Stomach (tissue), 9 donors: ENCODE results near the gene TNS3. TPM values are rescaled to one million over a fixed set of nuclear protein-coding genes. Genes with fewer than 3 reads are reported as not detected.

Experiments used
- DNase-seq, 2 donors: peaks; one replicate each; pipeline versions ENCODE4 v3.0.0 to v3.0.0-alpha.2; 2013 to 2019
- H3K27ac ChIP-seq, 5 donors: fragments of 200-600 bp in 4 of 5; sonication (generic) in 4 of 5; one replicate each; pipeline ENCODE4 v1.5.1; 2013 to 2019; ENCODE audit warnings: mild to moderate bottlenecking in 1 of 5, moderate library complexity in 1 of 5
- H3K27me3 ChIP-seq, 3 donors: fragments of 200-600 bp; sonication (generic); one replicate each; pipeline ENCODE4 v1.5.1; 2017 to 2019; ENCODE audit warnings: mixed run types in 1 of 3
- H3K36me3 ChIP-seq, 4 donors: fragments of 200-600 bp; sonication (generic); 1 replicate in 3 of 4; 2 replicates in 1 of 4; pipeline ENCODE4 v1.5.1; 2016 to 2019
- H3K4me1 ChIP-seq, 4 donors: fragments of 200-600 bp; sonication (generic); one replicate each; pipeline ENCODE4 v1.5.1; 2016 to 2019
- H3K4me3 ChIP-seq, 4 donors: fragments of 200-600 bp; sonication (generic) in 3 of 4; one replicate each; pipeline ENCODE4 v1.5.1; 2016 to 2019; ENCODE audit warnings: mild to moderate bottlenecking in 1 of 4
- H3K9me3 ChIP-seq, 4 donors: fragments of 200-600 bp; sonication (generic); one replicate each; pipeline ENCODE4 v1.5.1; 2016 to 2019
- EP300 ChIP-seq: sonication (generic); formaldehyde crosslinking; IDR thresholded peaks from one replicate; pipeline ENCODE4 v1.6.1; 2017; ENCODE audit warnings: antibody characterized with exemption
- POLR2A ChIP-seq, 4 donors: fragments of 450-650 bp; IDR thresholded peaks; one replicate each; pipeline ENCODE4 v1.6.1; 2016; ENCODE audit warnings: antibody characterized with exemption in 4 of 4, control low read depth in 2 of 4, mild to moderate bottlenecking in 1 of 4, moderate library complexity in 1 of 4
- POLR2AphosphoS5 ChIP-seq, 3 donors: sonication (generic); formaldehyde crosslinking; IDR thresholded peaks; one replicate each; pipeline ENCODE4 v1.6.1; 2016; ENCODE audit warnings: antibody characterized with exemption in 3 of 3
- WGBS, 5 donors: extraction: QIAGEN DNeasy Blood & Tissue Kit in 3 of 5; methylation state at CpG; one replicate each; pipeline versions ENCODE4 v1.1.5 to v1.1.7; 2013 to 2018; 5-methylcytosine and 5-hydroxymethylcytosine counted together
- intact Hi-C: fragments of 100-400 bp; cut with DNase I; formaldehyde crosslinking; loops from one replicate; pipeline ENCODE4 v1.15.1; 2023; ENCODE audit warnings: low total_unique reads
- polyA plus RNA-seq, 3 donors: library from polyadenylated mRNA; stranded (reverse); fragments of 200-250 nt; gene quantifications; one replicate each; pipeline ENCODE4 v1.2.3, GENCODE V29; 2013
- total RNA-seq, 5 donors: library from RNA; depleted of rRNA; stranded (reverse); fragments of >200 nt; gene quantifications; one replicate each; pipeline versions ENCODE4 v1.1.0 to v1.2.3, GENCODE V29; 2014 to 2016
- TF ChIP-seq, protein P1 (sequence below), 7 experiments: fragments of 450-650 bp in 4 of 7; fragments of 200-600 bp in 3 of 7; sonication (generic) in 3 of 7; IDR thresholded peaks; one replicate each; pipeline ENCODE4 v1.5.1; 2016 to 2019; ENCODE audit warnings: antibody characterized with exemption in 7 of 7, control low read depth in 2 of 7, mild to moderate bottlenecking in 1 of 7
- donor health status: healthy with polysubstance abuse.
- donor health status: Bipolar disorder and iron deficiency.
- donor health status: healthy.

The TNS3 gene
- total and polyA plus RNA-seq, 8 donors, result 10.0 to 105 (median 41.0) TPM

DNA sequence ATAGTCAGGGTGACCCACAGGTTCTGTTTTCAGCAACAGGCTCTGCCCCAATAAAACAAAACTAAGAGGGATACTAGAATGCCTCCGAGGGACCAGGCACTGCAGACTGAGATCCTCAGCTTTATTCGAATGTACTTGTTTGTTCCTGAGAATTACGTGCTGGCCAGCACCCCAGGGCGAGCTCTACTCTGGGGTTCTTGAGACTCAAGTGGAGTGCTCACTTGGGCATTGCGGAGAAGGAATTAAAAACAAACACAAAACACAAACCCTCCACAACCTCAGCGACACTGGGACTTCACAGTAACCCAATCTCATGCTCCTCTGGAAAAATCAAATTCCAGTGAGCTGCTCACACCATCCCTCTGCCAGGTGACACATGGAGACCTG, 250.7 kb downstream of the TNS3 start:
- peaks cover 4 to 43% (median 31%) of the 10 kb centered on the region in 4 donors for H3K36me3 ChIP-seq
- DNase-seq, result no peak
- H3K27me3 ChIP-seq, result no peaks in the 10 kb centered on the region
- no peak overlapping the region for H3K27ac ChIP-seq
- 82 to 92% (median 87%) methylated on average over 6 of the region's 6 CpGs for WGBS, 5 donors
- H3K4me3 ChIP-seq, result no peak overlapping the region
- intact Hi-C loops, result no loop called here
- no peak for TF ChIP-seq POLR2AphosphoS5 (IDR thresholded peaks at IDR 0.05)
- no peak for TF ChIP-seq EP300
- H3K4me1 ChIP-seq, result peaks cover 31 to 77% (median 48%) of the 10 kb centered on the region in 4 donors
- H3K9me3 ChIP-seq, result no peaks in the 10 kb centered on the region

DNA sequence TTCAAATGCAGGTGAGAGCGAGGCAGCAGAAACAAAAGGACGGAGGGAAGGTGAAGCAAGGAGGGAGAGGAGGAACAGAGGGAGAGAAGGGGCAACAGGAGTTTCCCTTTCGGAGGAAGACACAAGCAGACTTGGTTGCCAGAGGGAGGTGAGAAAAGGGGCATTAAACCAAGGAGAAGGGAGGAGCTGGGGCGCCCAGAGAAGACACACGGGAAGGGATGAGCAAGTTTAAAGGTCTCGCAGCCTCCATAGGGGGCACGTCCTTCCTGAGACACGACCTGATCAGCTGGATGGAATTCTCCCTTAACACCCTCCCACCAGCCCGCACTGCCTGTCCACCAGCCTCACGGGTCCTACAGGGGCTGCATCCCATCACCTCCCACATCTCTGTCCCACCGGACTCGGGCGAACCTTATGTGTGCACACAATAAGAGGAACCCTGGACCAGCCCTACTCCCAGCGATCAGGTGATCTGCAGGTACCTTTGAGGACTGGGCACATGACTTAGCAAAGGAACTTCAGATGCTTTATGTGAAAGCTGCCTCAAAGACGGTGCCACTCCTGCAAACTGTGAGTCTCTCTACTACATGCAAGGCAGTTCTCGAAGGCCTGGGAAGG, 251.2 kb downstream of the TNS3 start:
- TF ChIP-seq EP300 (no peak), POLR2A (IDR thresholded peaks at IDR 0.05) (no peak)
- TF ChIP-seq, protein P1, sequence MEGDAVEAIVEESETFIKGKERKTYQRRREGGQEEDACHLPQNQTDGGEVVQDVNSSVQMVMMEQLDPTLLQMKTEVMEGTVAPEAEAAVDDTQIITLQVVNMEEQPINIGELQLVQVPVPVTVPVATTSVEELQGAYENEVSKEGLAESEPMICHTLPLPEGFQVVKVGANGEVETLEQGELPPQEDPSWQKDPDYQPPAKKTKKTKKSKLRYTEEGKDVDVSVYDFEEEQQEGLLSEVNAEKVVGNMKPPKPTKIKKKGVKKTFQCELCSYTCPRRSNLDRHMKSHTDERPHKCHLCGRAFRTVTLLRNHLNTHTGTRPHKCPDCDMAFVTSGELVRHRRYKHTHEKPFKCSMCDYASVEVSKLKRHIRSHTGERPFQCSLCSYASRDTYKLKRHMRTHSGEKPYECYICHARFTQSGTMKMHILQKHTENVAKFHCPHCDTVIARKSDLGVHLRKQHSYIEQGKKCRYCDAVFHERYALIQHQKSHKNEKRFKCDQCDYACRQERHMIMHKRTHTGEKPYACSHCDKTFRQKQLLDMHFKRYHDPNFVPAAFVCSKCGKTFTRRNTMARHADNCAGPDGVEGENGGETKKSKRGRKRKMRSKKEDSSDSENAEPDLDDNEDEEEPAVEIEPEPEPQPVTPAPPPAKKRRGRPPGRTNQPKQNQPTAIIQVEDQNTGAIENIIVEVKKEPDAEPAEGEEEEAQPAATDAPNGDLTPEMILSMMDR (IDR thresholded peaks at IDR 0.05), result no peak
- H3K9me3 ChIP-seq, result no peaks in the 10 kb centered on the region
- H3K4me3 ChIP-seq, result no peak overlapping the region
- H3K4me1 ChIP-seq, result peaks cover 36 to 77% (median 50%) of the 10 kb centered on the region in 4 donors
- peaks cover 4 to 43% (median 30%) of the 10 kb centered on the region in 4 donors for H3K36me3 ChIP-seq
- intact Hi-C loops, result no loop called here
- DNase-seq, result no peak
- H3K27ac ChIP-seq, result no peak overlapping the region
- WGBS, 5 donors, result 83 to 94% (median 89%) methylated on average over 16 of the region's 16 CpGs
- no peaks in the 10 kb centered on the region for H3K27me3 ChIP-seq

DNA sequence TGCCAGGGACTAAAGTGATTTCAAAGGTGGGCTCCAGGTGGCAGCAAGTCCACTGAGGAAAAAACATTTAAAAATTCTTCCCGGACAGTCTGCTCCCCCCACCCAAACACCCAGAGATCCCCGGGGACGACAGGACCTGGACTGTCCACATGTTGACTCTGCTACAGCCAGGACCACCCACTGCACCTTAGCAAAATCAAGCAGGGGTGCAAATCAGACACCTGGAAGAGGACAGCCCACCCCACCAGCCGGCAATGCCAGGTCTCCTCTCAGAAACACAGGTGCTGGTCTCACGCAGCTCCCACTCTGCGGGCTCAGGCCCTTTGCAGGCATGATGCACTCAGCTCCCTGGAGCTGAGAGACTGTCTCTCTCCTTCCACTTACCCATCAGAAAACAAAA, 251.9 kb downstream of the TNS3 start:
- H3K36me3 ChIP-seq, result peaks cover 4 to 36% (median 24%) of the 10 kb centered on the region in 4 donors
- H3K27me3 ChIP-seq, result no peaks in the 10 kb centered on the region
- TF ChIP-seq POLR2AphosphoS5 (IDR thresholded peaks at IDR 0.05) (no peak), EP300 (no peak), POLR2A (IDR thresholded peaks at IDR 0.05) (no peak)
- TF ChIP-seq, protein P1 (IDR thresholded peaks at IDR 0.05), result no peak
- no peak overlapping the region for H3K4me3 ChIP-seq
- H3K4me1 ChIP-seq, result peaks cover 39 to 77% (median 52%) of the 10 kb centered on the region in 4 donors
- H3K9me3 ChIP-seq, result no peaks in the 10 kb centered on the region
- 65 to 74% (median 68%) methylated on average over 6 of the region's 6 CpGs for WGBS, 5 donors
- H3K27ac ChIP-seq, result peak overlapping the region; percentile 3 to 83 (median 79)
- intact Hi-C loops, result no loop called here
- no peak for DNase-seq

DNA sequence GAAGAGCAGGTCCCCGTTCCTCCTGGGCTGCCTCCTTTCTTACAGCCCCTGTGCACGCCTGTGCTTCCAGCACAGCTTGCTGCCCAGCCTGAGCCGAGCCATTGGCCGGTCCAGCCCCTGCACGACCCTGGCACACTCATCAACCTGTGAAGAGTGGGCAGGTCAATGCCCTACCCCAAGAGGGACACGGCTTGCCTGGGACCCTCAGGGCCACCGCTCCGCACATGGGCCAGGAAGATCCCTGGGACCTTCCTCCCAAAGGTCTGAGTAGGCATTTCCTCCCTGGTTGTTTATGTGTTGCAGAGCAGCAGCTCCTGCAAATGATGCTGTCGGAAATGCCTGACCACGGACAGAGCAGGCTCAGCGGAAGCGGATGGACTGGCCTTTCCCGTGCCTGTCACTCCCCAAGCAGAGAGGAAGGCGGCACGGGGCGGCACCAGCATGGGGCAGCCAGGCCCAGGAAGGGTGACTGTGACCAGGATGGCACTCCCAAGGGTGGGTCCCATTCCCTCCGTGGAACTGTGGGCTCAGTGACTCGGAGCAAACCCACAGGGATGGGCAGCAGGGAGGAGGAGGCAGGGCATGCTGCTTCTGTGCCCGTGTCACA, 252.5 kb downstream of the TNS3 start:
- Histone ChIP-seq H3K36me3 (peaks cover 4 to 31% (median 21%) of the 10 kb centered on the region in 4 donors), H3K27me3 (no peaks in the 10 kb centered on the region), H3K4me1 (peaks cover 39 to 78% (median 52%) of the 10 kb centered on the region in 4 donors), H3K4me3 (no peak overlapping the region), H3K27ac (peak overlapping the region; percentile 3 to 83 (median 79)), H3K9me3 (no peaks in the 10 kb centered on the region)
- peak in 1 of 2 donors; percentile 52 for DNase-seq
- intact Hi-C loops, result no loop called here
- WGBS, 5 donors, result 71 to 76% (median 73%) methylated on average over 15 to 19 of the region's 19 CpGs
- TF ChIP-seq, protein P1 (IDR thresholded peaks at IDR 0.05), result no peak
- no peak for TF ChIP-seq POLR2A (IDR thresholded peaks at IDR 0.05)
- TF ChIP-seq EP300, result no peak
- peak in 1 of 3 donors; percentile 19 for TF ChIP-seq POLR2AphosphoS5 (IDR thresholded peaks at IDR 0.05)
